Upper lobe of right lung (tissue), 1 donor: Measurements from ENCODE around the gene NUP214. TPM values are rescaled to one million over a fixed set of nuclear protein-coding genes. Genes with fewer than 3 reads are reported as not detected.
"Not testable (repeated sequence)": the region's sequence is repeated elsewhere in the genome, so short reads cannot be mapped to it uniquely, and the experiment has no call there.

Experiments used
- ATAC-seq: fragments of 200-7000 bp; cut with Tn5 transposase; one replicate; pipeline ENCODE4 v1.9.1; 2020; ENCODE audit warnings: mild to moderate bottlenecking, moderate library complexity
- DNase-seq: peaks from one replicate; pipeline ENCODE4 v3.0.0-alpha.2; 2020
- H3K27ac ChIP-seq: fragments of 200-600 bp; one replicate; pipeline ENCODE4 v1.8.0; 2022
- H3K27me3 ChIP-seq: fragments of 200-600 bp; one replicate; pipeline ENCODE4 v1.8.0; 2022; ENCODE audit warnings: mild to moderate bottlenecking
- H3K36me3 ChIP-seq: fragments of 200-600 bp; one replicate; pipeline ENCODE4 v1.8.0; 2022
- H3K4me1 ChIP-seq: fragments of 200-600 bp; one replicate; pipeline ENCODE4 v1.8.0; 2022
- H3K4me3 ChIP-seq: fragments of 200-600 bp; one replicate; pipeline ENCODE4 v1.8.0; 2022; ENCODE audit warnings: mild to moderate bottlenecking
- H3K9me3 ChIP-seq: fragments of 200-600 bp; one replicate; pipeline ENCODE4 v1.8.0; 2022
- CTCF ChIP-seq: fragments of 200-600 bp; IDR thresholded peaks from one replicate; pipeline ENCODE4 v1.8.0; 2022; ENCODE audit warnings: antibody characterized with exemption
- intact Hi-C: fragments of 100-400 bp; cut with DNase I; formaldehyde crosslinking; loops from one replicate; pipeline ENCODE4 v1.11.0; 2022
- total RNA-seq: library from RNA; stranded (reverse); fragmentation: NEBNext Ultra II Directional; extraction: Animal tissue kit (Norgen Biotek cat#: 25700); gene quantifications from one replicate; pipeline ENCODE4 v1.2.1, GENCODE V29; 2021
- donor health status: DM: no; HTN: yes; CAD: no; lungs with severe emphysema.

NUP214 gene
- total RNA-seq, 1 donor from 2014 or later, result 52.2 TPM

DNA sequence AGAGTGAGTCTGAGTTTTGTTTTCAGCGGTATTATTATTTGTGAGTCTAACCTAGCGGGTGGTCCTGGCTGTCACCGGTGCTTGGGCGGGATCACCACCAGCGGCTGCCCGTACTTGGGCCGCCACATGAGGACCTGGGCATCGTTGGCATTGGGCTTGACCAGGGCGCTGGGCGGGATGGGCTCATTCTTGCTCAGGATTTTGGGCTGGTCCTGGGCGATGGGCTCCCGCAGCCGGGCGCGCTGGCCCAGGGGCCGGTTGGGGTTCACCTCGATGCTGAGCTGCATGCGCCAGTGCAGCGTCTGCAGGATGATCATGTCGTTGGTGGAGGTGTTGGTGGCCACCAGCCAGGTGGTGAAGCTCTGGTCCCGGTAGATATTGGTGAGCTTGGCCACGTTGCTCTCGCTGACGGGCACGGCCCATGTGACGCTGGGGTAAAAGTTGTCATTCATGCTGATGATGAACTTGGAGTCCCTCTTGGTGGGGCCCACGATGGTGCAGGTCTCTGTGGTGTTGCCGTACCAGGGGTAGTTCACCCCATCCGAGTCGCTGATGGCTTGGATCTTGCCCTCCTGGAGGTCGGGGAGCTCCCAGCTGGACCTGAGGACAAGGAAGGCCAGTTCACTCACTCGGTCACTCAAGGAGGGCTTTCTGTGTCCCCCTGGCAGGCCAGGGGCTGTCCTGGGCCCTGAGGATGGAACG lies 135.5 kb downstream of the NUP214 start:
- TF ChIP-seq CTCF, result no peak
- no peak overlapping the region for H3K4me3 ChIP-seq

GRCh38 chr9:131262327-131263032 lies 137.1 kb downstream of the NUP214 start:
- no peaks in the 10 kb centered on the region for H3K27me3 ChIP-seq
- ATAC-seq (no peak), DNase-seq (no peak)
- H3K4me3 ChIP-seq, result no peak overlapping the region
- H3K27ac ChIP-seq, result no peak overlapping the region
- H3K4me1 ChIP-seq, result peaks cover 18% of the 10 kb centered on the region
- no peak for TF ChIP-seq CTCF
- intact Hi-C loops, result no loop called here
- H3K9me3 ChIP-seq, result no peaks in the 10 kb centered on the region
- peaks cover 16% of the 10 kb centered on the region for H3K36me3 ChIP-seq

More for the DNA sequence above, 135.5 kb downstream of the NUP214 start:
- Histone ChIP-seq H3K36me3 (peaks cover 16% of the 10 kb centered on the region), H3K4me1 (peaks cover 16% of the 10 kb centered on the region), H3K27ac (no peak overlapping the region), H3K27me3 (no peaks in the 10 kb centered on the region), H3K9me3 (no peaks in the 10 kb centered on the region)
- DNase-seq, result no peak
- ATAC-seq, result no peak
- intact Hi-C loops, result no loop called here

DNA sequence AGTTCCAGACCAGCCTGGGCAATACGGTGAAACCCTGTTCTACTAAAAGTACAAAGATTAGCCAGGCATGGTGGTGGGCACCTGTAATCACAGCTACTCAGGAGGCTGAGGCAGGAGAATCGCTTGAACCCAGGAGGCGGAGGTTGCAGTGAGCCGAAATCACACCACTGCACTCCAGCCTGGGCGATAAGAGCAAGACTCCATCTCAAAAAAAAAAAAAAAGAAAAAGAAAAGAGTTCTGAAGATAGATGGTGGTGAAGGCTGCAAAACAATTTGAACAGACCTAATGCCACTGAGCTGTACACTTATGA lies 137.6 kb downstream of the NUP214 start:
- Histone ChIP-seq H3K36me3 (peaks cover 16% of the 10 kb centered on the region), H3K4me1 (peaks cover 19% of the 10 kb centered on the region)
- H3K27me3 ChIP-seq, DNase-seq, H3K4me3 ChIP-seq, ATAC-seq, H3K9me3 ChIP-seq, intact Hi-C loops, H3K27ac ChIP-seq: not testable (repeated sequence)

- H3K27me3 ChIP-seq, result no peaks in the 10 kb centered on the region
- intact Hi-C loops, result no loop called here
- no peak for TF ChIP-seq CTCF
- no peak for DNase-seq
- no peaks in the 10 kb centered on the region for H3K9me3 ChIP-seq
- no peak overlapping the region for H3K27ac ChIP-seq
- no peak overlapping the region for H3K4me3 ChIP-seq
- H3K4me1 ChIP-seq, result peaks cover 19% of the 10 kb centered on the region
- ATAC-seq, result no peak
- H3K36me3 ChIP-seq, result peaks cover 16% of the 10 kb centered on the region
These were observed 138.3 kb downstream of the NUP214 start for GRCh38 chr9:131263701-131264100.

GRCh38 chr9:131264231-131264630 lies 138.8 kb downstream of the NUP214 start:
- no peak for DNase-seq
- ATAC-seq, result peak; percentile 7
- Histone ChIP-seq H3K4me3 (no peak overlapping the region), H3K27ac (no peak overlapping the region), H3K36me3 (peaks cover 16% of the 10 kb centered on the region), H3K4me1 (peaks cover 21% of the 10 kb centered on the region), H3K27me3 (no peaks in the 10 kb centered on the region), H3K9me3 (no peaks in the 10 kb centered on the region)
- TF ChIP-seq CTCF, result no peak
- intact Hi-C loops, result no loop called here
